ENCODE measurements around the gene ZNF524. TPM values are rescaled to one million over a fixed set of nuclear protein-coding genes. Genes with fewer than 3 reads are reported as not detected.

The ZNF524 gene
- polyA plus RNA-seq, 1 experiment: 7.8 TPM

- DNase-seq (ENCODE audit: low read depth): no peak
- ChIA-PET POLR2A (no interaction called here), CTCF (no interaction called here)
- TF ChIP-seq CTCF (IDR thresholded peaks at IDR 0.05; ENCODE audit: insufficient read depth, low read depth, low read length): no peak
- H3K36me3 ChIP-seq (ENCODE audit: control insufficient read depth, insufficient read depth, low read length): peaks cover 1% of the 10 kb centered on the region
- no peaks in the 10 kb centered on the region for H3K27me3 ChIP-seq (ENCODE audit: control insufficient read depth, insufficient read depth, low read length)
- H3K4me3 ChIP-seq (ENCODE audit: low read depth, low read length): no peak overlapping the region
Observed at GRCh38 chr19:55602104-55603001, 2.3 kb downstream of the ZNF524 start.

GRCh38 chr19:55603115-55603514 is 3.0 kb downstream of the ZNF524 start:
- TF ChIP-seq CTCF (IDR thresholded peaks at IDR 0.05; ENCODE audit: insufficient read depth, low read depth, low read length): no peak
- Histone ChIP-seq H3K4me3 (ENCODE audit: low read depth, low read length) (no peak overlapping the region), H3K36me3 (ENCODE audit: control insufficient read depth, insufficient read depth, low read length) (peaks cover 4% of the 10 kb centered on the region; the same call in 1 of the 2 replicates), H3K27me3 (ENCODE audit: control insufficient read depth, insufficient read depth, low read length) (no peaks in the 10 kb centered on the region)
- no peak for DNase-seq (ENCODE audit: low read depth)
- POLR2A ChIA-PET: no interaction called here
- CTCF ChIA-PET: interaction anchor here (1.4 kb wide), 1 partner anchor 86 kb away, joined by 4 read pairs; no protein-coding TSS in a partner anchor

GRCh38 chr19:55603581-55604292 is 3.6 kb downstream of the ZNF524 start:
- no peak for DNase-seq (ENCODE audit: low read depth)
- Histone ChIP-seq H3K27me3 (ENCODE audit: control insufficient read depth, insufficient read depth, low read length) (no peaks in the 10 kb centered on the region), H3K4me3 (ENCODE audit: low read depth, low read length) (no peak overlapping the region), H3K36me3 (ENCODE audit: control insufficient read depth, insufficient read depth, low read length) (peaks cover 4% of the 10 kb centered on the region; the same call in 1 of the 2 replicates)
- ChIA-PET CTCF (interaction anchor here (1.1 to 1.4 kb wide), 2 partner anchors 87 to 99 kb away, joined by 4 to 8 read pairs; no protein-coding TSS in a partner anchor), POLR2A (no interaction called here)
- TF ChIP-seq CTCF (IDR thresholded peaks at IDR 0.05; ENCODE audit: insufficient read depth, low read depth, low read length): no peak

GRCh38 chr19:55605207-55605636 is 5.1 kb downstream of the ZNF524 start:
- Histone ChIP-seq H3K27me3 (ENCODE audit: control insufficient read depth, insufficient read depth, low read length) (no peaks in the 10 kb centered on the region), H3K4me3 (ENCODE audit: low read depth, low read length) (peak overlapping the region; percentile 90), H3K36me3 (ENCODE audit: control insufficient read depth, insufficient read depth, low read length) (peaks cover 4% of the 10 kb centered on the region; the same call in 1 of the 2 replicates)
- ChIA-PET POLR2A (no interaction called here), CTCF (interaction anchor here (0.9 to 2.4 kb wide), 19 partner anchors 14 to 464 kb away, joined by 3 to 40 read pairs (median 8); partner anchors contain the start of gene ZNF784)
- peak; percentile 83 for DNase-seq (ENCODE audit: low read depth)
- TF ChIP-seq CTCF (IDR thresholded peaks at IDR 0.05; ENCODE audit: insufficient read depth, low read depth, low read length): no peak
